T follicular helper cell (primary cell): Measurements from ENCODE around the gene PRAC1.

Source experiments
- DNase-seq: peaks from one replicate; pipeline ENCODE4 v3.0.0-alpha.2; 2020; ENCODE audit warnings: low read depth
- total RNA-seq, 2 experiments: gene quantifications; one replicate each; lab custom pipeline; 2026; lab: John Stamatoyannopoulos, UW

Gene PRAC1
- total RNA-seq: 0 reads per million in 2 experiments

- DNase-seq: no peak
Observed at GRCh38 chr17:48722201-48722907, at the start of gene PRAC1. Gene PRAC1 (minus strand): TSS chr17:48722518. CDS start chr17:48722392, 126 bp downstream.

DNA sequence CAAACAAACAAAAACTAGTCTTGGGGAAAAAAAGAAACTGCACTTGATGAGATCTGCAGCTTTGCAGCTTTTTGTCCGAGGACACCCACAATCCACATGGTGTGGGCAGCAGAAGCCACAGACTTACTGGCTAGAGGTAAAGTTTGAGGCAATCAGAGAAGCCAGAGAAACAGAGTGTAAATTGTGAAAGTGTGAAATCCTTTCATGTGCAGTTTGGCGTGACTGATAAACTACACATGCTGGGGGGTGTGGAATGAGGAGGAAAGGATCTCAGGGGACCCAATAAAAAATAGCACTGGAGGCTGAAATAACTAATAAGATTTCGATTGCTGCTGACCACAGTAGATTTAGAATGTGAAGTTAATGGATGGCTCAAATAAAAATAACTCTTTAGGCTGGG is 48.6 kb upstream of the PRAC1 start:
- DNase-seq: no peak

DNA sequence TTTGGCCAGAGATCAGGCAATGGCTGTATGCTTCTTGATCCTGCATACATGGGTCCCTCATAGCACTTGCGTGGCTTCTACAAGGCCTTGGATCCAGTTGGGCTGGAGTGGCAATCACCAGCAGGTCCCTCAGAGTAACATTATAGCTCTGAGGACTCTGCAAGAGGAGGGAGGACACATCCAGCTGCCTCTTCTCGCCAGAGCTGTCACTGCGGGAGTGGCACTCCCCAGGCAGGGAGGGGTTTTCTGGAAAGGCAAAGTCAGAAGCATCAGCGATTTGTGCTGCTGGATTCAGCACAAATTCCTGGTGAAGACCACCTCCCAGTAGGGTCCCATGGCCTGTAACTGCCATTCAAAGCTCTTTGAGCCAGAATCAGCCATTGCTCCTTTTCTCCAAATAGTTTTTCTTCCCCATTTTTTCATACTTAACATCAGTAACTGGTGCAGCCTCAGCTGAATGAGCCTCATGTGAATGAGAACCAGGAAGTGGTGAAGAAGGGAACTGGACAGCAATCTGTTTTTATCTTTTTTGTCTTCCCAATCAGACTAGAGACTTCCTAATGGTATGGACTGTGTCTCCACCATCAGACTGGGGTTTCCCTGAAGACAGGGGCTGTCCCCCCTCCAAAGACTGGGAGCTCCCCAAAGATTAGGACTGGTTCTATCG is 46.8 kb upstream of the PRAC1 start:
- no peak for DNase-seq

DNA sequence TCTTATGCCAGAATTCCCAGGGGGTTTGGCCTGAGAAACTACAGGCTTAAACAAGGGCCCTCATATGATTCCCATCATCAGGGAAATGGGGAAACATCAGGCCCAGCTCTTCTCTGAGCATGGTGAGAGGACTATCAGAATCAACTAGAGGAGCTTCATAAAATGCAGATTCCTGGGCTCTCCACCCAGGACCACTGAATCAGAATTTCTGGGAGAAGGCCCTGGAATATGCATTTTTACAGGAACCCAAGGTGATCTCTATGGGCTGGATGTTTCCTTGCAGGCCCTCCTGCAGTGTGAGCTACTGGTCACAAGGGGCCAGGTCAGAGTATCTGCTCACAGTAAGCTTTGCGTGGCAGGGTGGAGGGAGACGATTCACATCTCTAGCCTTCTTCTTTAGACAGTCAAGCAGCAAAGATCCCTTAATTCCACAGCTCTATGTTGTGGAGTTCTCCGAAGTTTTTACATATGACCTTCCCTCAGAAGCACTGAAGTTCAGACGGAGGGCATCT is 45.0 kb upstream of the PRAC1 start:
- no peak for DNase-seq

GRCh38 chr17:48761114-48761513 is 38.8 kb upstream of the PRAC1 start:
- DNase-seq: no peak

GRCh38 chr17:48760411-48760810 is 38.1 kb upstream of the PRAC1 start:
- DNase-seq: no peak

DNA sequence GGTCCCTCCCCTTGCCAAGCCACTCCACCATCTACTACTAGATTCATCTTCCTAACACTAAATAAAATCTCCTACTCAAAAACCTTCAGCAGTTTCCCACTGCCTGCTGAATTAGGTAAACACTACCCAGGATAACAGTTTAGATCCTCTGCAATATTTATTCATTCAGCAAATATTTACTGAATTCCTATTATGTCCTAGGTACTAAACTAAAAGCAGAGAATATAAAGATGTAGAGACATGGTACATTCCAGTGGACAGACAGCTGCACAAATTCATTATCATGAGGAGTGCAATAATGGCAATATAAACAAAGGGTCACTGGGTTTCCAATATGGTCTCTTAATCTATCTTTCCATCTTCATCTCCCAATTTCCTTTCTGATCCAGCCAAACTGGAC is 37.0 kb upstream of the PRAC1 start:
- no peak for DNase-seq

DNA sequence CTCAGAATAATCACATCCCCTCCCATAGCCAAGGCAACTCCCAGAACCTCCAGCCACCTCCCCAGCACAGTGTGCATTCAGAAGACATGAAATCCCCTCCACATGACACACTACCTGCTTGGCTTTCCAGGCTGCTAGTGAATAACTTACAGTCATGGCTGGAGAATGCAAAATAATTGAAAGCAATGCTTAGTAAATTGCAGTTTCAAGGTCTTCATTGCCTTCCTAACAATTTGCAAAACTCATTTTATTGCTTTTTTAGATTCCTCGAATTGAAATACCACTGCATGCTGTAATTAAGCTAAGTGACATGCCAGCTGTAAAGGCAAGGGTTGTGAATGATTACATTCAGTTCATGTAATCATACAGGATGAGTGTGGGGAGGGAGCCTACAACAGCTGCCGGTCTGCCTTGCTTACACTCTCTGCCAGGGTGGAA is 35.2 kb upstream of the PRAC1 start:
- DNase-seq: no peak

- DNase-seq: no peak
Observed at GRCh38 chr17:48756830-48757251, 34.5 kb upstream of the PRAC1 start.

DNA sequence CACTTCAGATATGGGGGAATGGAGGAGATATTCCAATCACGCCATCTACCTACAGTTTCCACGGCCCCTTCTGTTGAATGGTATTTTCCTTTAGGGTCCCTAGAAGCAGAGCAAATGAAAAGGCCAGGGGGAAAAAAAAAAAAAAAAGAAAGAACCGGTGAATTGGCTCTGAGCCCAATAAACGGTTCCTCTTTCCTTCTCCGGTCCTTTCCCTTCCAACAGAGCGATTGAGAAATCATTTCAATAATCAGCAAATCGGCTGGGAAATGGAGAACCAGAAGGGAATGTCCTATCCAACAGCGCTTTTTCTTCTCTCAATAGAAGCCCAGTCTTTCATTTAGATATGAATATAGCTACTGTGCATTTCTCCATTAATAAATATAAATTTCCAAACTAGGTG is 33.0 kb upstream of the PRAC1 start:
- no peak for DNase-seq

GRCh38 chr17:48754500-48755261 is 32.4 kb upstream of the PRAC1 start:
- DNase-seq: no peak

GRCh38 chr17:48753794-48754499 is 31.6 kb upstream of the PRAC1 start:
- no peak for DNase-seq

- no peak for DNase-seq
Observed at GRCh38 chr17:48752399-48753288, 30.3 kb upstream of the PRAC1 start.

GRCh38 chr17:48751733-48752398 is 29.5 kb upstream of the PRAC1 start:
- DNase-seq: no peak

- DNase-seq: no peak
Observed at GRCh38 chr17:48751172-48751571, 28.9 kb upstream of the PRAC1 start.

- no peak for DNase-seq
Observed at GRCh38 chr17:48749621-48750553, 27.6 kb upstream of the PRAC1 start.

DNA sequence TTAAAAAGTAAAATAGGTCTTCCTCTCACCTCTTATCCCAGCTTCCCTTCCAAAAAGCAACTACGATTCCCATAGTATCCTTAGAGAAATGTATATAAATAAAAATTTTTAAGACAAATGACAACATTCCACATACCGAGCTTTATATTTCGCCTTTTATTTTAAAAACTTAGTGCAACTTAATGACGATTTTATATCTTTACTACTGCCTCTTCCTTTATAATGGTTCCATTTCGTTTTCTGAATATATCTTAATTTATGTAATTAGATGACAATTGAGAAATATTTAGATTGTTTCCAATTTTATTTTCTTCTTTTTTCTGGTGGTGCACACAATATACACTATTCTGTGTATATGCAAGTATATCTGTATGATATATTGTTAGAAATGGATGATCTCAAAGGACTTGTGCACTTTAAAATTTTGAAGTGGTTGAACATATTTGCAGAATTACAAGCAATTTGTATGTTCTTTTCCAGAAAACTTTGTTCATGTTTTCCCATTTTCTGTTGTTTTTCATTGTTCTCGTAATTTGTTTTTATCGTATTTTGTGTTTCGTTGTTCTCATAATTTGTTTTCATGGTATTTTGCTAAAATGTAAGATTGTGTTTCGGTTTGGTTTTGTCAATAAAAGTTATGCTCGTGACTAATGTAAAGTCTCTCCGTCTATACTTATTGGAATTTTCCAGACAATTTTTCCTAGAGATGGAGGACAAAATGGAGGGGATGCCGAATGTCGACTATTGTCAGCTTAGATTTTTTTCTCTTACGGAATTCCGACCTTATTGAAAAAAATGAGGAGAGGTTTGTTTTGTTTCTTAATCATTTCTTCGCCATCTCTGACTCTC is 26.6 kb upstream of the PRAC1 start:
- no peak for DNase-seq
